Trophoblast cell (in vitro differentiated cells and primary cell): ENCODE results near the gene PHIP.

ENCODE experiments used
- DNase-seq, 2 donors: peaks; one replicate each; pipeline ENCODE4 v3.0.0-alpha.2; 2016
- H2AFZ ChIP-seq: 2 replicates; pipeline ENCODE4 v1.6.1; 2013; ENCODE audit warnings: low read length, moderate library complexity, mild to moderate bottlenecking; ENCODE audit not compliant: insufficient read depth, poor library complexity
- H2AK5ac ChIP-seq: 2 replicates; pipeline ENCODE4 v1.6.1; 2013; ENCODE audit warnings: mild to moderate bottlenecking, low read length
- H2BK120ac ChIP-seq: 2 replicates; pipeline ENCODE4 v1.6.1; 2013; ENCODE audit warnings: low read length, mild to moderate bottlenecking, moderate library complexity; ENCODE audit not compliant: insufficient read depth, poor library complexity
- H2BK12ac ChIP-seq: 2 replicates; pipeline ENCODE4 v1.6.1; 2013; ENCODE audit warnings: mild to moderate bottlenecking, low read length, moderate library complexity
- H2BK5ac ChIP-seq: 2 replicates; pipeline ENCODE4 v1.6.1; 2013; ENCODE audit warnings: low read length, low read depth, moderate library complexity, mild to moderate bottlenecking; ENCODE audit not compliant: poor library complexity
- H3K14ac ChIP-seq: 2 replicates; pipeline ENCODE4 v1.6.1; 2013; ENCODE audit warnings: mild to moderate bottlenecking, low read length
- H3K18ac ChIP-seq: 2 replicates; pipeline ENCODE4 v1.6.1; 2013; ENCODE audit warnings: mild to moderate bottlenecking, low read length
- H3K23ac ChIP-seq: 2 replicates; pipeline ENCODE4 v1.6.1; 2013; ENCODE audit warnings: low read length
- H3K27ac ChIP-seq: 2 replicates; pipeline ENCODE4 v1.5.1; 2013; ENCODE audit warnings: low read depth, mild to moderate bottlenecking, inconsistent platforms, low read length, moderate library complexity
- H3K27me3 ChIP-seq: 2 replicates; pipeline ENCODE4 v1.6.1; 2013; ENCODE audit warnings: inconsistent platforms, mild to moderate bottlenecking, low read length, moderate library complexity; ENCODE audit not compliant: insufficient read depth
- H3K36me3 ChIP-seq, 2 experiments: 1 replicate in 1 of 2; 2 replicates in 1 of 2; pipeline ENCODE4 v1.6.1; 2013; ENCODE audit warnings: low read length in 2 of 2, mild to moderate bottlenecking in 2 of 2, moderate library complexity in 1 of 2; ENCODE audit not compliant: insufficient read depth in 2 of 2, control insufficient read depth in 1 of 2
- H3K4ac ChIP-seq: 2 replicates; pipeline ENCODE4 v1.6.1; 2013; ENCODE audit warnings: low read depth, mild to moderate bottlenecking, low read length, moderate library complexity
- H3K4me1 ChIP-seq, 2 experiments: 1 replicate in 1 of 2; 2 replicates in 1 of 2; pipeline ENCODE4 v1.6.1; 2013; ENCODE audit warnings: low read length in 2 of 2, mild to moderate bottlenecking in 2 of 2, moderate library complexity in 1 of 2; ENCODE audit not compliant: insufficient read depth in 2 of 2, control insufficient read depth in 1 of 2
- H3K4me2 ChIP-seq: 2 replicates; pipeline ENCODE4 v1.6.1; 2013; ENCODE audit warnings: inconsistent platforms, mild to moderate bottlenecking, low read length, moderate library complexity
- H3K4me3 ChIP-seq: 2 replicates; pipeline ENCODE4 v1.5.1; 2013; ENCODE audit warnings: mild to moderate bottlenecking, low read depth, low read length, inconsistent platforms
- H3K79me1 ChIP-seq: one replicate; pipeline ENCODE4 v1.6.1; 2013; ENCODE audit warnings: low read length
- H3K79me2 ChIP-seq: 2 replicates; pipeline ENCODE4 v1.6.1; 2013; ENCODE audit warnings: low read length, mild to moderate bottlenecking; ENCODE audit not compliant: control insufficient read depth, insufficient read depth, poor library complexity
- H3K9ac ChIP-seq: 2 replicates; pipeline ENCODE4 v1.6.1; 2013; ENCODE audit warnings: mild to moderate bottlenecking, low read length
- H3K9me3 ChIP-seq: 2 replicates; pipeline ENCODE4 v1.6.1; 2013; ENCODE audit warnings: low read depth, mild to moderate bottlenecking, control low read depth, inconsistent platforms, low read length; ENCODE audit not compliant: insufficient read depth
- H4K12ac ChIP-seq: 2 replicates; pipeline ENCODE4 v1.6.1; 2013; ENCODE audit warnings: low read depth, mild to moderate bottlenecking, low read length, moderate library complexity
- H4K8ac ChIP-seq: 2 replicates; pipeline ENCODE4 v1.6.1; 2013; ENCODE audit warnings: low read depth, mild to moderate bottlenecking, low read length, moderate library complexity
- H4K91ac ChIP-seq: one replicate; pipeline ENCODE4 v1.6.1; 2013; ENCODE audit warnings: low read depth, mild to moderate bottlenecking, low read length, moderate library complexity
- WGBS: extraction: QIAGEN DNeasy Blood & Tissue Kit; methylation state at CpG from one replicate; pipeline ENCODE4 v1.1.7; 2013; ENCODE audit warnings: missing lambda C conversion rate; ENCODE audit not compliant: insufficient read length, insufficient coverage; ENCODE audit errors: extremely low coverage; 5-methylcytosine and 5-hydroxymethylcytosine counted together

PHIP gene

GRCh38 chr6:79042799-79043126 lies 35.3 kb downstream of the PHIP start:
- Histone ChIP-seq H4K8ac (no peak overlapping the region), H4K12ac (no peak overlapping the region), H3K36me3 (peaks cover 2% of the 10 kb centered on the region in 2 experiments), H3K4me1 (no peaks in the 10 kb centered on the region), H3K4me2 (no peak overlapping the region), H3K18ac (no peak overlapping the region), H2AFZ (no peak overlapping the region), H3K27me3 (no peaks in the 10 kb centered on the region), H3K9me3 (no peaks in the 10 kb centered on the region), H4K91ac (no peak overlapping the region), H3K23ac (no peak overlapping the region), H3K27ac (no peak overlapping the region), H3K14ac (no peak overlapping the region), H3K4me3 (no peak overlapping the region), H3K79me1 (no peaks in the 10 kb centered on the region), H3K79me2 (no peaks in the 10 kb centered on the region), H2AK5ac (no peak overlapping the region), H3K4ac (no peak overlapping the region), H2BK120ac (no peak overlapping the region), H3K9ac (no peak overlapping the region), H2BK12ac (no peak overlapping the region), H2BK5ac (no peak overlapping the region)
- no peak for DNase-seq
- no CpG with 5 or more reads among the region's 5 CpGs for WGBS

GRCh38 chr6:79042088-79042798 lies 35.8 kb downstream of the PHIP start:
- no peak overlapping the region for H3K4me2 ChIP-seq
- H2BK5ac ChIP-seq, result no peak overlapping the region
- DNase-seq, result no peak
- H3K4me1 ChIP-seq, result no peaks in the 10 kb centered on the region
- no peak overlapping the region for H3K14ac ChIP-seq
- H3K79me1 ChIP-seq, result no peaks in the 10 kb centered on the region
- no peak overlapping the region for H2BK120ac ChIP-seq
- H4K8ac ChIP-seq, result no peak overlapping the region
- no peaks in the 10 kb centered on the region for H3K79me2 ChIP-seq
- H3K4me3 ChIP-seq, result no peak overlapping the region
- no CpG with 5 or more reads among the region's 1 CpG for WGBS
- H3K9ac ChIP-seq, result no peak overlapping the region
- no peak overlapping the region for H3K27ac ChIP-seq
- H4K91ac ChIP-seq, result no peak overlapping the region
- H4K12ac ChIP-seq, result no peak overlapping the region
- no peak overlapping the region for H2BK12ac ChIP-seq
- no peak overlapping the region for H2AFZ ChIP-seq
- H3K23ac ChIP-seq, result no peak overlapping the region
- H2AK5ac ChIP-seq, result no peak overlapping the region
- no peaks in the 10 kb centered on the region for H3K9me3 ChIP-seq
- H3K4ac ChIP-seq, result no peak overlapping the region
- peaks cover 2% of the 10 kb centered on the region in 2 experiments for H3K36me3 ChIP-seq
- H3K27me3 ChIP-seq, result no peaks in the 10 kb centered on the region
- no peak overlapping the region for H3K18ac ChIP-seq

DNA sequence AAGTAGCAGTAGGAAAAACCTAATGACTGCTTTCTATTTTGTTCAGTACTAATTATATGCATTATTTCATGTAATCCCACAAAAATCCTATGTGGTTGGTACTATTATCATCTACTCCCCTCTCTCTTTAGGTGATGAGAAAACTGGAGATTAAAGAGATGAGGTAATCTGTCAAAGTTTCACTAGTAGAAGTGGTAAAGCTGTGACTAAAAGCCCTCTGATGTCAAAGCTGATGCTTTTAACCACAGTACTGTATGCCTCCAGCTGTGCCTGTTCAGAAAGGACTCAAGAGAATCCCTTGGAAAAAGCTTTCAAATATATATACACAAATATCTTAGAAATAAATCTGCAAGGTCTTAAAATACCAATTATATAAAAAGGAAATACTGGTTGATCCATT lies 38.0 kb downstream of the PHIP start:
- Histone ChIP-seq H3K4me3 (no peak overlapping the region), H3K36me3 (no peaks in the 10 kb centered on the region), H3K27ac (no peak overlapping the region), H3K9me3 (no peaks in the 10 kb centered on the region), H3K27me3 (no peaks in the 10 kb centered on the region), H3K79me1 (no peaks in the 10 kb centered on the region), H3K9ac (no peak overlapping the region), H4K91ac (no peak overlapping the region), H3K4me1 (no peaks in the 10 kb centered on the region), H2AK5ac (no peak overlapping the region), H2BK12ac (no peak overlapping the region), H3K4me2 (no peak overlapping the region), H3K4ac (no peak overlapping the region), H4K12ac (no peak overlapping the region), H2BK120ac (no peak overlapping the region), H3K23ac (no peak overlapping the region), H2AFZ (no peak overlapping the region), H3K18ac (no peak overlapping the region), H3K79me2 (no peaks in the 10 kb centered on the region), H2BK5ac (no peak overlapping the region), H4K8ac (no peak overlapping the region), H3K14ac (no peak overlapping the region)
- DNase-seq, result no peak

GRCh38 chr6:79038061-79038460 lies 40.0 kb downstream of the PHIP start:
- H4K12ac ChIP-seq, result no peak overlapping the region

More at GRCh38 chr6:79038061-79038460, 40.0 kb downstream of the PHIP start:
- Histone ChIP-seq H3K23ac (no peak overlapping the region), H2BK12ac (no peak overlapping the region), H2BK5ac (no peak overlapping the region), H3K27ac (no peak overlapping the region), H3K79me2 (no peaks in the 10 kb centered on the region), H3K4me1 (no peaks in the 10 kb centered on the region), H3K14ac (no peak overlapping the region), H4K91ac (no peak overlapping the region), H3K4ac (no peak overlapping the region), H3K4me2 (no peak overlapping the region), H3K27me3 (no peaks in the 10 kb centered on the region), H3K79me1 (no peaks in the 10 kb centered on the region), H3K36me3 (no peaks in the 10 kb centered on the region), H3K4me3 (no peak overlapping the region), H2BK120ac (no peak overlapping the region), H4K8ac (no peak overlapping the region), H3K18ac (no peak overlapping the region), H2AK5ac (no peak overlapping the region), H3K9ac (no peak overlapping the region), H3K9me3 (no peaks in the 10 kb centered on the region), H2AFZ (no peak overlapping the region)
- DNase-seq, result no peak
